Activated CD4-positive, alpha-beta T cell treated with anti-CD3 and anti-CD28 coated beads for 48 hours (primary cell): ENCODE results near the gene B3GNT4.
"Not testable (repeated sequence)": the region's sequence is repeated elsewhere in the genome, so short reads cannot be mapped to it uniquely, and the experiment has no call there.

ENCODE experiments used
- DNase-seq: peaks from one replicate; pipeline ENCODE4 v3.0.0-alpha.2; 2020

The B3GNT4 gene

GRCh38 chr12:122225683-122226365 lies 22.3 kb downstream of the B3GNT4 start, which contains the start of gene DIABLO:
DIABLO (minus strand) TSS chr12:122226052; CDS start chr12:122226014, 38 bp downstream.
- peak; percentile 100 for DNase-seq

- DNase-seq = peak; percentile 12
Measured at GRCh38 chr12:122226366-122227125, 23.0 kb downstream of the B3GNT4 start.

- peak; percentile 30 for DNase-seq
Measured at GRCh38 chr12:122227341-122227740, 23.8 kb downstream of the B3GNT4 start.

- no peak for DNase-seq
Measured at GRCh38 chr12:122228092-122228491, 24.6 kb downstream of the B3GNT4 start.

GRCh38 chr12:122230798-122231197 lies 27.3 kb downstream of the B3GNT4 start:
- DNase-seq = no peak

GRCh38 chr12:122232691-122233090 lies 29.2 kb downstream of the B3GNT4 start:
- no peak for DNase-seq

- no peak for DNase-seq
Measured at GRCh38 chr12:122235741-122236140, 32.2 kb downstream of the B3GNT4 start.

GRCh38 chr12:122238861-122239260 lies 35.4 kb downstream of the B3GNT4 start:
- DNase-seq = no peak

- no peak for DNase-seq
Measured at GRCh38 chr12:122243965-122244364, 40.5 kb downstream of the B3GNT4 start.

GRCh38 chr12:122244565-122245371 lies 41.3 kb downstream of the B3GNT4 start:
- DNase-seq = no peak

GRCh38 chr12:122245553-122245952 lies 42.0 kb downstream of the B3GNT4 start:
- no peak for DNase-seq

- DNase-seq = no peak
Measured at GRCh38 chr12:122250047-122250446, 46.5 kb downstream of the B3GNT4 start.

GRCh38 chr12:122250536-122250935 lies 47.0 kb downstream of the B3GNT4 start:
- DNase-seq = no peak

- DNase-seq = not testable (repeated sequence)
Measured at GRCh38 chr12:122258462-122258861, 55.0 kb downstream of the B3GNT4 start.
